ENCODE data around the gene CDC42EP3. TPM values are rescaled to one million over a fixed set of nuclear protein-coding genes. Genes with fewer than 3 reads are reported as not detected.

The CDC42EP3 gene
- total RNA-seq, 6 experiments from 2014 or later, result 159 to 248 (median 201) TPM

GRCh38 chr2:37683241-37683640 is 11.8 kb upstream of the CDC42EP3 start:
- H3K27ac Mint-ChIP-seq, result no peak overlapping the region
- no peaks in the 10 kb centered on the region for H3K27me3 Mint-ChIP-seq (ENCODE audit: insufficient read depth)
- peaks cover 30% of the 10 kb centered on the region for H3K4me1 Mint-ChIP-seq (ENCODE audit: low read depth)
- H3K9me3 Mint-ChIP-seq, result no peaks in the 10 kb centered on the region
- peaks cover 4% of the 10 kb centered on the region; the same call in 1 of the 2 replicates for H3K36me3 Mint-ChIP-seq (ENCODE audit: low read depth)
- no peak for TF ChIP-seq CTCF (IDR thresholded peaks at IDR 0.05)
- H3K4me3 Mint-ChIP-seq, result no peak overlapping the region
- DNase-seq, result no peak

GRCh38 chr2:37682473-37682872 is 11.0 kb upstream of the CDC42EP3 start:
- Mint-ChIP-seq H3K4me1 (ENCODE audit: low read depth) (peaks cover 22% of the 10 kb centered on the region), H3K4me3 (no peak overlapping the region), H3K27me3 (ENCODE audit: insufficient read depth) (no peaks in the 10 kb centered on the region; the same call in 1 of the 2 replicates), H3K36me3 (ENCODE audit: low read depth) (peaks cover 4% of the 10 kb centered on the region; the same call in 1 of the 2 replicates), H3K9me3 (no peaks in the 10 kb centered on the region), H3K27ac (no peak overlapping the region)
- DNase-seq, result no peak
- no peak for TF ChIP-seq CTCF (IDR thresholded peaks at IDR 0.05)

GRCh38 chr2:37681587-37681986 is 10.1 kb upstream of the CDC42EP3 start:
- H3K27me3 Mint-ChIP-seq (ENCODE audit: insufficient read depth), result no peaks in the 10 kb centered on the region; the same call in 1 of the 2 replicates
- peaks cover 20% of the 10 kb centered on the region for H3K4me1 Mint-ChIP-seq (ENCODE audit: low read depth)
- no peak for DNase-seq
- peaks cover 4% of the 10 kb centered on the region; the same call in 1 of the 2 replicates for H3K36me3 Mint-ChIP-seq (ENCODE audit: low read depth)
- H3K4me3 Mint-ChIP-seq, result no peak overlapping the region
- TF ChIP-seq CTCF (IDR thresholded peaks at IDR 0.05), result no peak
- no peak overlapping the region for H3K27ac Mint-ChIP-seq
- H3K9me3 Mint-ChIP-seq, result no peaks in the 10 kb centered on the region

- no peaks in the 10 kb centered on the region; the same call in 1 of the 2 replicates for H3K27me3 Mint-ChIP-seq (ENCODE audit: insufficient read depth)
- H3K36me3 Mint-ChIP-seq (ENCODE audit: low read depth), result no peaks in the 10 kb centered on the region
- no peak overlapping the region for H3K27ac Mint-ChIP-seq
- peaks cover 40% of the 10 kb centered on the region for H3K4me1 Mint-ChIP-seq (ENCODE audit: low read depth)
- no peak overlapping the region for H3K4me3 Mint-ChIP-seq
- no peak for TF ChIP-seq CTCF (IDR thresholded peaks at IDR 0.05)
- DNase-seq, result no peak
- H3K9me3 Mint-ChIP-seq, result no peaks in the 10 kb centered on the region
These were observed 7.7 kb upstream of the CDC42EP3 start for GRCh38 chr2:37679072-37679695.

- no peaks in the 10 kb centered on the region for H3K9me3 Mint-ChIP-seq
These were observed 4.8 kb upstream of the CDC42EP3 start for GRCh38 chr2:37676274-37676673.

More at GRCh38 chr2:37676274-37676673, 4.8 kb upstream of the CDC42EP3 start:
- Mint-ChIP-seq H3K27ac (no peak overlapping the region), H3K27me3 (ENCODE audit: insufficient read depth) (no peaks in the 10 kb centered on the region; the same call in 1 of the 2 replicates), H3K36me3 (ENCODE audit: low read depth) (no peaks in the 10 kb centered on the region), H3K4me3 (no peak overlapping the region; the same call in 1 of the 2 replicates), H3K4me1 (ENCODE audit: low read depth) (peaks cover 43% of the 10 kb centered on the region)
- DNase-seq, result no peak
- TF ChIP-seq CTCF (IDR thresholded peaks at IDR 0.05), result no peak

Measured in HFFc6 (cell line).